ENCODE data around the gene ZNF423. TPM values are rescaled to one million over a fixed set of nuclear protein-coding genes. Genes with fewer than 3 reads are reported as not detected.

The ZNF423 gene
- total and polyA plus RNA-seq, 9 of the 15 experiments (the other 6 are each of a cell fraction or from before 2014, with no cell fraction given) = not detected

DNA sequence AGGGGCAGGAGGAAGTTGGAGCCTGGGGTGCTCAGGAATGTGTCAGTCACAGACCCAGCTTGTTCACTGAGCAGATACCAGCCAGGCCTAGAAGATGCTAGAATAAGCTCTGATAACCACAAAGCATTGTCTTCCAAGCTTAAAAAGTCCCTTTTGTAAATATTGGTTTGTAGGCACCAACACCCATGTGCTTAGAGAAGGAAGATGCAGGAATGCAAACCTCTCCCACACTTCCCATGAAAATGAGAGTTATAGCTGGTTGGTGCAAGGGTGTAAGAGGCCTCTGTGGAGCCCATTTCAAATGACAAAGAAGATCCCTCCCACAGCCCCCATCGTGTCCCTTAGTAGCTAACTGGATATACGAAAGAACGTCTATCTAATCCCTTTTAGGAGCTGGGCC is 272.0 kb downstream of the ZNF423 start (continued):
- TF ChIP-seq, protein P1, sequence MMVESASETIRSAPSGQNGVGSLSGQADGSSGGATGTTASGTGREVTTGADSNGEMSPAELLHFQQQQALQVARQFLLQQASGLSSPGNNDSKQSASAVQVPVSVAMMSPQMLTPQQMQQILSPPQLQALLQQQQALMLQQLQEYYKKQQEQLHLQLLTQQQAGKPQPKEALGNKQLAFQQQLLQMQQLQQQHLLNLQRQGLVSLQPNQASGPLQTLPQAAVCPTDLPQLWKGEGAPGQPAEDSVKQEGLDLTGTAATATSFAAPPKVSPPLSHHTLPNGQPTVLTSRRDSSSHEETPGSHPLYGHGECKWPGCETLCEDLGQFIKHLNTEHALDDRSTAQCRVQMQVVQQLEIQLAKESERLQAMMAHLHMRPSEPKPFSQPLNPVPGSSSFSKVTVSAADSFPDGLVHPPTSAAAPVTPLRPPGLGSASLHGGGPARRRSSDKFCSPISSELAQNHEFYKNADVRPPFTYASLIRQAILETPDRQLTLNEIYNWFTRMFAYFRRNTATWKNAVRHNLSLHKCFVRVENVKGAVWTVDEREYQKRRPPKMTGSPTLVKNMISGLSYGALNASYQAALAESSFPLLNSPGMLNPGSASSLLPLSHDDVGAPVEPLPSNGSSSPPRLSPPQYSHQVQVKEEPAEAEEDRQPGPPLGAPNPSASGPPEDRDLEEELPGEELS (CRISPR knock-in tag; IDR thresholded peaks at IDR 0.05; ENCODE audit: borderline replicate concordance) = no peak
- no peak for TF ChIP-seq ILF3 (IDR thresholded peaks at IDR 0.05; ENCODE audit: borderline replicate concordance)
- TF ChIP-seq ZNF695 (CRISPR knock-in tag; IDR thresholded peaks at IDR 0.05) = no peak
- TF ChIP-seq, protein P2, sequence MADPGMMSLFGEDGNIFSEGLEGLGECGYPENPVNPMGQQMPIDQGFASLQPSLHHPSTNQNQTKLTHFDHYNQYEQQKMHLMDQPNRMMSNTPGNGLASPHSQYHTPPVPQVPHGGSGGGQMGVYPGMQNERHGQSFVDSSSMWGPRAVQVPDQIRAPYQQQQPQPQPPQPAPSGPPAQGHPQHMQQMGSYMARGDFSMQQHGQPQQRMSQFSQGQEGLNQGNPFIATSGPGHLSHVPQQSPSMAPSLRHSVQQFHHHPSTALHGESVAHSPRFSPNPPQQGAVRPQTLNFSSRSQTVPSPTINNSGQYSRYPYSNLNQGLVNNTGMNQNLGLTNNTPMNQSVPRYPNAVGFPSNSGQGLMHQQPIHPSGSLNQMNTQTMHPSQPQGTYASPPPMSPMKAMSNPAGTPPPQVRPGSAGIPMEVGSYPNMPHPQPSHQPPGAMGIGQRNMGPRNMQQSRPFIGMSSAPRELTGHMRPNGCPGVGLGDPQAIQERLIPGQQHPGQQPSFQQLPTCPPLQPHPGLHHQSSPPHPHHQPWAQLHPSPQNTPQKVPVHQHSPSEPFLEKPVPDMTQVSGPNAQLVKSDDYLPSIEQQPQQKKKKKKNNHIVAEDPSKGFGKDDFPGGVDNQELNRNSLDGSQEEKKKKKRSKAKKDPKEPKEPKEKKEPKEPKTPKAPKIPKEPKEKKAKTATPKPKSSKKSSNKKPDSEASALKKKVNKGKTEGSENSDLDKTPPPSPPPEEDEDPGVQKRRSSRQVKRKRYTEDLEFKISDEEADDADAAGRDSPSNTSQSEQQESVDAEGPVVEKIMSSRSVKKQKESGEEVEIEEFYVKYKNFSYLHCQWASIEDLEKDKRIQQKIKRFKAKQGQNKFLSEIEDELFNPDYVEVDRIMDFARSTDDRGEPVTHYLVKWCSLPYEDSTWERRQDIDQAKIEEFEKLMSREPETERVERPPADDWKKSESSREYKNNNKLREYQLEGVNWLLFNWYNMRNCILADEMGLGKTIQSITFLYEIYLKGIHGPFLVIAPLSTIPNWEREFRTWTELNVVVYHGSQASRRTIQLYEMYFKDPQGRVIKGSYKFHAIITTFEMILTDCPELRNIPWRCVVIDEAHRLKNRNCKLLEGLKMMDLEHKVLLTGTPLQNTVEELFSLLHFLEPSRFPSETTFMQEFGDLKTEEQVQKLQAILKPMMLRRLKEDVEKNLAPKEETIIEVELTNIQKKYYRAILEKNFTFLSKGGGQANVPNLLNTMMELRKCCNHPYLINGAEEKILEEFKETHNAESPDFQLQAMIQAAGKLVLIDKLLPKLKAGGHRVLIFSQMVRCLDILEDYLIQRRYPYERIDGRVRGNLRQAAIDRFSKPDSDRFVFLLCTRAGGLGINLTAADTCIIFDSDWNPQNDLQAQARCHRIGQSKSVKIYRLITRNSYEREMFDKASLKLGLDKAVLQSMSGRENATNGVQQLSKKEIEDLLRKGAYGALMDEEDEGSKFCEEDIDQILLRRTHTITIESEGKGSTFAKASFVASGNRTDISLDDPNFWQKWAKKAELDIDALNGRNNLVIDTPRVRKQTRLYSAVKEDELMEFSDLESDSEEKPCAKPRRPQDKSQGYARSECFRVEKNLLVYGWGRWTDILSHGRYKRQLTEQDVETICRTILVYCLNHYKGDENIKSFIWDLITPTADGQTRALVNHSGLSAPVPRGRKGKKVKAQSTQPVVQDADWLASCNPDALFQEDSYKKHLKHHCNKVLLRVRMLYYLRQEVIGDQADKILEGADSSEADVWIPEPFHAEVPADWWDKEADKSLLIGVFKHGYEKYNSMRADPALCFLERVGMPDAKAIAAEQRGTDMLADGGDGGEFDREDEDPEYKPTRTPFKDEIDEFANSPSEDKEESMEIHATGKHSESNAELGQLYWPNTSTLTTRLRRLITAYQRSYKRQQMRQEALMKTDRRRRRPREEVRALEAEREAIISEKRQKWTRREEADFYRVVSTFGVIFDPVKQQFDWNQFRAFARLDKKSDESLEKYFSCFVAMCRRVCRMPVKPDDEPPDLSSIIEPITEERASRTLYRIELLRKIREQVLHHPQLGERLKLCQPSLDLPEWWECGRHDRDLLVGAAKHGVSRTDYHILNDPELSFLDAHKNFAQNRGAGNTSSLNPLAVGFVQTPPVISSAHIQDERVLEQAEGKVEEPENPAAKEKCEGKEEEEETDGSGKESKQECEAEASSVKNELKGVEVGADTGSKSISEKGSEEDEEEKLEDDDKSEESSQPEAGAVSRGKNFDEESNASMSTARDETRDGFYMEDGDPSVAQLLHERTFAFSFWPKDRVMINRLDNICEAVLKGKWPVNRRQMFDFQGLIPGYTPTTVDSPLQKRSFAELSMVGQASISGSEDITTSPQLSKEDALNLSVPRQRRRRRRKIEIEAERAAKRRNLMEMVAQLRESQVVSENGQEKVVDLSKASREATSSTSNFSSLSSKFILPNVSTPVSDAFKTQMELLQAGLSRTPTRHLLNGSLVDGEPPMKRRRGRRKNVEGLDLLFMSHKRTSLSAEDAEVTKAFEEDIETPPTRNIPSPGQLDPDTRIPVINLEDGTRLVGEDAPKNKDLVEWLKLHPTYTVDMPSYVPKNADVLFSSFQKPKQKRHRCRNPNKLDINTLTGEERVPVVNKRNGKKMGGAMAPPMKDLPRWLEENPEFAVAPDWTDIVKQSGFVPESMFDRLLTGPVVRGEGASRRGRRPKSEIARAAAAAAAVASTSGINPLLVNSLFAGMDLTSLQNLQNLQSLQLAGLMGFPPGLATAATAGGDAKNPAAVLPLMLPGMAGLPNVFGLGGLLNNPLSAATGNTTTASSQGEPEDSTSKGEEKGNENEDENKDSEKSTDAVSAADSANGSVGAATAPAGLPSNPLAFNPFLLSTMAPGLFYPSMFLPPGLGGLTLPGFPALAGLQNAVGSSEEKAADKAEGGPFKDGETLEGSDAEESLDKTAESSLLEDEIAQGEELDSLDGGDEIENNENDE (IDR thresholded peaks at IDR 0.05; ENCODE audit: low read depth, low read length) = no peak
- TF ChIP-seq JUND (IDR thresholded peaks at IDR 0.05; ENCODE audit: borderline replicate concordance, low read depth, low read length) = no peak
- no peak for TF ChIP-seq JUND (tag; IDR thresholded peaks at IDR 0.05; ENCODE audit: borderline replicate concordance, low read depth, low read length)
- no peak for TF ChIP-seq MCM2 (IDR thresholded peaks at IDR 0.05; ENCODE audit: low read depth)
- TF ChIP-seq LEF1 (IDR thresholded peaks at IDR 0.05) = no peak
- TF ChIP-seq ARNT (IDR thresholded peaks at IDR 0.05) = no peak
- TF ChIP-seq POLR2AphosphoS2 (IDR thresholded peaks at IDR 0.05; ENCODE audit: low read length) = no peak
- TF ChIP-seq, protein P3, sequence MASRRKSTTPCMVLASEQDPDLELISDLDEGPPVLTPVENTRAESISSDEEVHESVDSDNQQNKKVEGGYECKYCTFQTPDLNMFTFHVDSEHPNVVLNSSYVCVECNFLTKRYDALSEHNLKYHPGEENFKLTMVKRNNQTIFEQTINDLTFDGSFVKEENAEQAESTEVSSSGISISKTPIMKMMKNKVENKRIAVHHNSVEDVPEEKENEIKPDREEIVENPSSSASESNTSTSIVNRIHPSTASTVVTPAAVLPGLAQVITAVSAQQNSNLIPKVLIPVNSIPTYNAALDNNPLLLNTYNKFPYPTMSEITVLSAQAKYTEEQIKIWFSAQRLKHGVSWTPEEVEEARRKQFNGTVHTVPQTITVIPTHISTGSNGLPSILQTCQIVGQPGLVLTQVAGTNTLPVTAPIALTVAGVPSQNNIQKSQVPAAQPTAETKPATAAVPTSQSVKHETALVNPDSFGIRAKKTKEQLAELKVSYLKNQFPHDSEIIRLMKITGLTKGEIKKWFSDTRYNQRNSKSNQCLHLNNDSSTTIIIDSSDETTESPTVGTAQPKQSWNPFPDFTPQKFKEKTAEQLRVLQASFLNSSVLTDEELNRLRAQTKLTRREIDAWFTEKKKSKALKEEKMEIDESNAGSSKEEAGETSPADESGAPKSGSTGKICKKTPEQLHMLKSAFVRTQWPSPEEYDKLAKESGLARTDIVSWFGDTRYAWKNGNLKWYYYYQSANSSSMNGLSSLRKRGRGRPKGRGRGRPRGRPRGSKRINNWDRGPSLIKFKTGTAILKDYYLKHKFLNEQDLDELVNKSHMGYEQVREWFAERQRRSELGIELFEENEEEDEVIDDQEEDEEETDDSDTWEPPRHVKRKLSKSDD (conservative IDR thresholded peaks at IDR 0.05; ENCODE audit: low read length) = no peak
- no peak for TF ChIP-seq MBD2 (IDR thresholded peaks at IDR 0.05; ENCODE audit: borderline replicate concordance, low read depth)
- TF ChIP-seq IFI16 (CRISPR knock-in tag; IDR thresholded peaks at IDR 0.05) = no peak
